ENCODE measurements around the gene RUSF1. TPM values are rescaled to one million over a fixed set of nuclear protein-coding genes. Genes with fewer than 3 reads are reported as not detected.
A peak's percentile ranks its signal among the peaks of the same experiment; 100 is the strongest.

RUSF1 gene
- total and polyA plus RNA-seq, 9 of the 15 experiments (the other 6 are each of a cell fraction or from before 2014, with no cell fraction given): 0.80 to 52.8 (median 27.6) TPM

- TF ChIP-seq EWSR1 (IDR thresholded peaks at IDR 0.05; ENCODE audit: borderline replicate concordance, low read depth, partially characterized antibody) (no peak), BACH1 (tag; IDR thresholded peaks at IDR 0.05) (no peak), RBM14 (IDR thresholded peaks at IDR 0.05; ENCODE audit: borderline replicate concordance, insufficient read depth, low read depth, low read length) (0 out of 2 replicates have a peak, but pooled peaks have one; percentile 82), CBX3 (IDR thresholded peaks at IDR 0.05; ENCODE audit: borderline replicate concordance in 1 of 2, low read length in 2 of 2) (0 out of 3 replicates have a peak, but pooled peaks of 1 of the 2 experiments have one; percentile 46), RAD21 (CRISPR knock-in tag; conservative IDR thresholded peaks at IDR 0.05 in 1 of 2, IDR thresholded peaks at IDR 0.05 in 1 of 2) (no peak), MCM3 (IDR thresholded peaks at IDR 0.05) (no peak), YY1 (IDR thresholded peaks at IDR 0.05; ENCODE audit: borderline replicate concordance in 1 of 3, control insufficient read depth in 1 of 3, extremely low read depth in 1 of 3, insufficient read depth in 3 of 3, insufficient read length in 1 of 3, insufficient replicate concordance in 2 of 3, low read depth in 1 of 3, low read length in 2 of 3) (peak; percentile 66 to 92 (median 88)), CEBPB (tag; IDR thresholded peaks at IDR 0.05) (no peak), ZNF644 (tag; IDR thresholded peaks at IDR 0.05; ENCODE audit: low read depth) (0 out of 2 replicates have a peak, but pooled peaks have one; percentile 18)
- TF ChIP-seq, protein P1, sequence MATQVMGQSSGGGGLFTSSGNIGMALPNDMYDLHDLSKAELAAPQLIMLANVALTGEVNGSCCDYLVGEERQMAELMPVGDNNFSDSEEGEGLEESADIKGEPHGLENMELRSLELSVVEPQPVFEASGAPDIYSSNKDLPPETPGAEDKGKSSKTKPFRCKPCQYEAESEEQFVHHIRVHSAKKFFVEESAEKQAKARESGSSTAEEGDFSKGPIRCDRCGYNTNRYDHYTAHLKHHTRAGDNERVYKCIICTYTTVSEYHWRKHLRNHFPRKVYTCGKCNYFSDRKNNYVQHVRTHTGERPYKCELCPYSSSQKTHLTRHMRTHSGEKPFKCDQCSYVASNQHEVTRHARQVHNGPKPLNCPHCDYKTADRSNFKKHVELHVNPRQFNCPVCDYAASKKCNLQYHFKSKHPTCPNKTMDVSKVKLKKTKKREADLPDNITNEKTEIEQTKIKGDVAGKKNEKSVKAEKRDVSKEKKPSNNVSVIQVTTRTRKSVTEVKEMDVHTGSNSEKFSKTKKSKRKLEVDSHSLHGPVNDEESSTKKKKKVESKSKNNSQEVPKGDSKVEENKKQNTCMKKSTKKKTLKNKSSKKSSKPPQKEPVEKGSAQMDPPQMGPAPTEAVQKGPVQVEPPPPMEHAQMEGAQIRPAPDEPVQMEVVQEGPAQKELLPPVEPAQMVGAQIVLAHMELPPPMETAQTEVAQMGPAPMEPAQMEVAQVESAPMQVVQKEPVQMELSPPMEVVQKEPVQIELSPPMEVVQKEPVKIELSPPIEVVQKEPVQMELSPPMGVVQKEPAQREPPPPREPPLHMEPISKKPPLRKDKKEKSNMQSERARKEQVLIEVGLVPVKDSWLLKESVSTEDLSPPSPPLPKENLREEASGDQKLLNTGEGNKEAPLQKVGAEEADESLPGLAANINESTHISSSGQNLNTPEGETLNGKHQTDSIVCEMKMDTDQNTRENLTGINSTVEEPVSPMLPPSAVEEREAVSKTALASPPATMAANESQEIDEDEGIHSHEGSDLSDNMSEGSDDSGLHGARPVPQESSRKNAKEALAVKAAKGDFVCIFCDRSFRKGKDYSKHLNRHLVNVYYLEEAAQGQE (IDR thresholded peaks at IDR 0.05; ENCODE audit: borderline replicate concordance): no peak
- TF ChIP-seq, protein P1 (CRISPR knock-in tag; IDR thresholded peaks at IDR 0.05; ENCODE audit: low read depth): no peak
Measured at GRCh38 chr16:31507929-31508705, at the start of gene RUSF1 (continued).

Measured in K562 (cell line).